Ascending aorta (tissue), 2 donors: Measurements from ENCODE around the gene PRPSAP2. TPM values are rescaled to one million over a fixed set of nuclear protein-coding genes. Genes with fewer than 3 reads are reported as not detected.
"Not testable (repeated sequence)": the region's sequence is repeated elsewhere in the genome, so short reads cannot be mapped to it uniquely, and the experiment has no call there.

Experiments
- DNase-seq, 2 donors: peaks; one replicate each; pipeline ENCODE4 v3.0.0-alpha.2; 2019; ENCODE audit warnings: low spot score in 2 of 2
- H3K27ac ChIP-seq, 2 donors: fragments of 200-600 bp; sonication (generic); one replicate each; pipeline ENCODE4 v1.5.1; 2016 to 2017; ENCODE audit warnings: mild to moderate bottlenecking in 1 of 2
- H3K27me3 ChIP-seq: fragments of 200-600 bp; sonication (generic); one replicate; pipeline ENCODE4 v1.5.1; 2017
- H3K36me3 ChIP-seq, 2 donors: fragments of 200-600 bp; sonication (generic); one replicate each; pipeline ENCODE4 v1.5.1; 2016
- H3K4me1 ChIP-seq, 2 donors: fragments of 200-600 bp; sonication (generic); one replicate each; pipeline ENCODE4 v1.5.1; 2016 to 2017; ENCODE audit warnings: mild to moderate bottlenecking in 1 of 2
- H3K4me3 ChIP-seq, 2 donors: fragments of 200-600 bp; sonication (generic); one replicate each; pipeline ENCODE4 v1.5.1; 2016 to 2017; ENCODE audit warnings: mild to moderate bottlenecking in 1 of 2
- H3K9me3 ChIP-seq, 2 donors: fragments of 200-600 bp; sonication (generic); one replicate each; pipeline ENCODE4 v1.5.1; 2016
- intact Hi-C: fragments of 100-400 bp; cut with DNase I; formaldehyde crosslinking; loops from one replicate; pipeline ENCODE4 v1.15.1; 2023
- total RNA-seq: library from RNA; depleted of rRNA; stranded (reverse); fragments of >200 nt; gene quantifications from one replicate; pipeline ENCODE4 v1.1.0, GENCODE V29; 2016
- TF ChIP-seq, protein P1 (sequence below), 3 experiments: fragments of 200-600 bp in 2 of 3; fragments of 450-650 bp in 1 of 3; sonication (generic) in 2 of 3; IDR thresholded peaks; one replicate each; pipeline ENCODE4 v1.5.1; 2016 to 2019; ENCODE audit warnings: antibody characterized with exemption in 3 of 3, mild to moderate bottlenecking in 1 of 3, moderate library complexity in 1 of 3

The PRPSAP2 gene
- total RNA-seq, 1 donor from 2014 or later, result 3.4 TPM

DNA sequence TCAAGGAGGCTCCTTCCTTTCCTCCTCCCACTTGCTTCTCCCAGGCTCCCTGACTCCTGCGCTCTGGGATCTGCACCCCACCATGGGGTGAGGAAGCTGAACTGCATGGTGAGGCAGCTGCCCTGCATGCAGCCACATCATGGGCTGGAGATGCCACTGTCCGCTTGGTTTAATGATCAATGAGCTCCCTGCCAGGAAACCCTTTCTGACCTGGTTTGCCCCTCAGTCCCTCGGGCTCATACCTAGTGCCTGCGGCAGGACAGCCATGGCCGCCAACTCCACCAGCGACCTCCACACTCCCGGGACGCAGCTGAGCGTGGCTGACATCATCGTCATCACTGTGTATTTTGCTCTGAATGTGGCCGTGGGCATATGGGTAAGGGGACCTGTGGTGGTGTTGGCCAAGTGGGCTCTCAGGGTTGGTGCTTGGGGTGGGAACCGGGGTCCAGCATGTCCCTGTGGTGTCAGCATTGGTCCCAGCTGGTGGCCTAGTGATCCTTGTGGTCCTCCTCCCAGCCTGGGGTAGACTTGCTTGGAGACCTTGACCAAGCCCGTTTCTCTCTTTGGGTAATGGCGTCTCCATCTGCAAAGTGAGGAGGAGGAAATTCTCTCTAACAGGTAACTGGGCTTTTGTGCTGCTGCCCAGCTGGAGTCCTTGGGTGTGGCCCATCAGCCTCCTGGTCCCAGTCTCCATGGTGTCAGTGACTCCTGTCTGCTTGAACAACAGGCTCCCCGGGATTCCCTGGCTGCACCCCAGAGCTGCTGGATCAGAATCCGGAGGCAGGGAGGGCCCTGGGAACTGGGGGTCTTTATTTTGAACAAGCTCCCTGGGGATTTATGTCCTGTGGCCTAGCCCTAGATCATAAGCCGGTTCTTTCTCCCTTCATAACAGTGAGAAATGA, 94.3 kb downstream of the PRPSAP2 start, which contains the start of gene SLC5A10:
Gene SLC5A10, plus strand, starts transcription at position 225 of the 902 bp plus-strand sequence. Its CDS starts 41 bp downstream, at position 266.
- Histone ChIP-seq H3K4me3 (no peak within 1 kb of the TSS), H3K9me3 (no peaks in the 10 kb centered on the region), H3K4me1 (no peaks in the 10 kb centered on the region), H3K27ac (no peak within 1 kb of the TSS), H3K27me3 (no peaks in the 10 kb centered on the region), H3K36me3 (no peaks in the 10 kb centered on the region)
- TF ChIP-seq, protein P1, sequence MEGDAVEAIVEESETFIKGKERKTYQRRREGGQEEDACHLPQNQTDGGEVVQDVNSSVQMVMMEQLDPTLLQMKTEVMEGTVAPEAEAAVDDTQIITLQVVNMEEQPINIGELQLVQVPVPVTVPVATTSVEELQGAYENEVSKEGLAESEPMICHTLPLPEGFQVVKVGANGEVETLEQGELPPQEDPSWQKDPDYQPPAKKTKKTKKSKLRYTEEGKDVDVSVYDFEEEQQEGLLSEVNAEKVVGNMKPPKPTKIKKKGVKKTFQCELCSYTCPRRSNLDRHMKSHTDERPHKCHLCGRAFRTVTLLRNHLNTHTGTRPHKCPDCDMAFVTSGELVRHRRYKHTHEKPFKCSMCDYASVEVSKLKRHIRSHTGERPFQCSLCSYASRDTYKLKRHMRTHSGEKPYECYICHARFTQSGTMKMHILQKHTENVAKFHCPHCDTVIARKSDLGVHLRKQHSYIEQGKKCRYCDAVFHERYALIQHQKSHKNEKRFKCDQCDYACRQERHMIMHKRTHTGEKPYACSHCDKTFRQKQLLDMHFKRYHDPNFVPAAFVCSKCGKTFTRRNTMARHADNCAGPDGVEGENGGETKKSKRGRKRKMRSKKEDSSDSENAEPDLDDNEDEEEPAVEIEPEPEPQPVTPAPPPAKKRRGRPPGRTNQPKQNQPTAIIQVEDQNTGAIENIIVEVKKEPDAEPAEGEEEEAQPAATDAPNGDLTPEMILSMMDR (IDR thresholded peaks at IDR 0.05), result no peak
- intact Hi-C loops, result no loop called here
- no peak for DNase-seq

DNA sequence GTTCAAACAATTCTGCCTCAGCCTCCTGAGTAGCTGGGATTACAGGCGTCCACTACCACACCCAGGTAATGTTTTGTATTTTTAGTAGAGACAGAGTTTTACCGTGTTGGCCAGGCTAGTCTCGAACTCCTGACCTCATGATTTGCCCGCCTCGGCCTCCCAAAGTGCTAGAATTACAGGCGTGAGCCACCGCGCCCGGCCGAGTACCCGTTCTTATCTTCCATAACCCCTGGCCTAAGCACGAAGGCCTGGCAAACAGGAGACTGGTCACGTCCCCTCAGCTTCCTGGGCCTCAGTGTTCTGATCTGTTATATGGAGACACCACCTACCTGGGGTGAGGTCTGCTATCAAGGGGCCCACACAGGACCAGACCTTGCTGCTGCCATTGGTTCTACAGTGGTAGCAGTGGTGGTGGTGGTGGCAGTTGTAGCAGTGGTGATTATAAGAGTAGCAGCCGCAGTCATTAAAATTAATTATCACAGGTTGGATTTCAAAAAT, 95.3 kb downstream of the PRPSAP2 start:
- TF ChIP-seq, protein P1 (IDR thresholded peaks at IDR 0.05), result no peak
- Histone ChIP-seq H3K4me1 (no peaks in the 10 kb centered on the region), H3K9me3 (no peaks in the 10 kb centered on the region), H3K4me3 (no peak overlapping the region), H3K36me3 (no peaks in the 10 kb centered on the region), H3K27me3 (no peaks in the 10 kb centered on the region), H3K27ac (no peak overlapping the region)
- intact Hi-C loops, result no loop called here
- no peak for DNase-seq

DNA sequence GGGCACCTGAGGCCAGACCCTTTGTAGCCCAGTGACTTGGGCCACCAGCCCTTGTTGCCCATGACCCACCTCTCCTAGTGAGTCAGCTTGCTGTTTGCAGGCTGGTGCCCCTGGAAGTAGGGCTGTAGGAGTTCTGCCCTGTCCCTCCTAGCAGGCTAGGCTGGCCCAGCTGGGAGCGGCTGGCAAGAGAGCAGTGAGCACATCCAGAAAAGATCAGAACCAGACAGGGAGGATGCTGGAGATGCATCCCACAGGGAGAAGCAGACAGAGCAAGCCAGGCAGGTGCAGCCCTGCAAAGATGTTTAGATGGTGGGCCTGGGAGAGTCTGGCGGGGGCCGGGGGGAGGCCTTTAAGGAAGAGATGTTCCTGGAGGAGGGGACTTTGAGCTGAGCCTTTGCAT, 96.4 kb downstream of the PRPSAP2 start:
- Histone ChIP-seq H3K4me1 (no peaks in the 10 kb centered on the region), H3K9me3 (no peaks in the 10 kb centered on the region), H3K27ac (no peak overlapping the region), H3K27me3 (no peaks in the 10 kb centered on the region), H3K36me3 (no peaks in the 10 kb centered on the region), H3K4me3 (no peak overlapping the region)
- DNase-seq, result no peak
- TF ChIP-seq, protein P1 (IDR thresholded peaks at IDR 0.05), result no peak
- intact Hi-C loops, result no loop called here

DNA sequence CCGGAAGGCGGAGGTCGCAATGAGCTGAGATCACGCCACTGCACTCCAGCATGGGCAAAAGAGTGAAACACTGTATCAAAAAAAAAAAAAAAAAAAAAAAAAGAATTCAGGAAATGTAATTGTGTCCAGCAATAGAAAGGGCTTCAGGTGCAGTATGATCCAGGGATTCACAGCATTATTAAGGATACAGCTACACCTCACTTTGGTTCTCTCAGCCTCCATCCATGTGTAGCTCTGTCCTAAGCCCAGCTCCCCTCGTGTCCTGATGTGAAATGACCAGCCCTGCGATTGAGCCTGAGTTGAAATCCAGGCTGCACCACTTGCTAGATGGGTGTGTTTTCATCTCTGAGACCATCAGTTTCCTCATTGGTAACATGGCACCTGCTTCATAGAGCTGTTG, 97.1 kb downstream of the PRPSAP2 start:
- H3K4me3 ChIP-seq, result no peak overlapping the region
- TF ChIP-seq, protein P1 (IDR thresholded peaks at IDR 0.05), result no peak
- no peaks in the 10 kb centered on the region for H3K36me3 ChIP-seq
- intact Hi-C loops, result no loop called here
- no peak overlapping the region for H3K27ac ChIP-seq
- DNase-seq, result no peak
- no peaks in the 10 kb centered on the region for H3K27me3 ChIP-seq
- H3K9me3 ChIP-seq, result no peaks in the 10 kb centered on the region
- H3K4me1 ChIP-seq, result no peaks in the 10 kb centered on the region

DNA sequence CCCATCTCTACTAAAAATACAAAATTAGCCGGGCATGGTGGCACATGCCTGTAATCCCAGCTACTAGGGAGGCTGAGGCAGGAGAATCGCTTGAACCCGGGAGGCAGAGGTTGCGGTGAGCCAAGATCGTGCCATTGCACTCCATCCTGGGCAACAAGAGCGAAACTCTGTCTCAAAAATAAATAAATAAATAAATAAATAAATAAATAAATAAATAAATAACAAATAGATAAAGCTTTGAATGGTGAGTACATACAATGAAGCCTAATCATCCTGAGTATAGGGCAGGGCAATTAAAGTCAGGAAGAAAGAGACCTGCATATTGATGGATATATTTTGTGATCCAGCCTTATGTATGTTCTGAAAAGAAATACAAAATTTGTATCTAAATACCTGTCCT, 98.1 kb downstream of the PRPSAP2 start:
- H3K4me1 ChIP-seq, H3K27me3 ChIP-seq, H3K9me3 ChIP-seq, intact Hi-C loops, DNase-seq, H3K4me3 ChIP-seq, H3K36me3 ChIP-seq, H3K27ac ChIP-seq: not testable (repeated sequence)

DNA sequence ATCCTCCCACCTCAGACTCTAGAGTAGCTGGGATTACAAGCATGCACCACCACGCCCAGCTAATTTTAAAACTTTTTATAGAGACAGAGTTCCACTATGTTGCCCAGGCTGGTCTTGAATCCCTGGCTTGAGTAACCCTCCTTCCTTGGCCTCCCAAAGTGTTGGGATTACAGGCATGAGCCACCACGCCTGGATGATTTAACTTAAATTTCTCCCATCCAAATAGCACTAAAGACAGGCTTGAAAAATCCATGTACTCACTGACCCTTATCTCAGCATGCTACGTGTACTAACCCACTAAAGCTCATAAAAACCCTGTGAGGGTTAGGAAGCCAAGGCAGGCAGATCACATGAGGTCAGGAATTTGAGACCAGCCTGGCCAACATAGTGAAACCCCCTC, 98.7 kb downstream of the PRPSAP2 start:
- Histone ChIP-seq H3K9me3 (no peaks in the 10 kb centered on the region), H3K4me1 (no peaks in the 10 kb centered on the region), H3K27ac (no peak overlapping the region), H3K27me3 (no peaks in the 10 kb centered on the region), H3K36me3 (no peaks in the 10 kb centered on the region), H3K4me3 (no peak overlapping the region)
- intact Hi-C loops, result no loop called here
- TF ChIP-seq, protein P1 (IDR thresholded peaks at IDR 0.05), result no peak
- no peak for DNase-seq
